Fibroblast of pulmonary artery (primary cell): Measurements from ENCODE around the gene STAT3.

ENCODE experiments used
- DNase-seq: peaks from one replicate; pipeline ENCODE4 v3.0.0-alpha.2; 2010; ENCODE audit warnings: low read depth
- H3K4me3 ChIP-seq: replicated peaks from 2 replicates; pipeline ENCODE4 v1.5.1; 2011; ENCODE audit warnings: low read depth, mild to moderate bottlenecking, control low read depth, low read length, moderate library complexity
- TF ChIP-seq, protein P1 (sequence below): IDR thresholded peaks from 2 replicates; pipeline ENCODE4 v1.5.1; 2011; ENCODE audit warnings: mild to moderate bottlenecking, control low read depth, low read length, inconsistent platforms; ENCODE audit errors: missing control alignments

STAT3 gene

DNA sequence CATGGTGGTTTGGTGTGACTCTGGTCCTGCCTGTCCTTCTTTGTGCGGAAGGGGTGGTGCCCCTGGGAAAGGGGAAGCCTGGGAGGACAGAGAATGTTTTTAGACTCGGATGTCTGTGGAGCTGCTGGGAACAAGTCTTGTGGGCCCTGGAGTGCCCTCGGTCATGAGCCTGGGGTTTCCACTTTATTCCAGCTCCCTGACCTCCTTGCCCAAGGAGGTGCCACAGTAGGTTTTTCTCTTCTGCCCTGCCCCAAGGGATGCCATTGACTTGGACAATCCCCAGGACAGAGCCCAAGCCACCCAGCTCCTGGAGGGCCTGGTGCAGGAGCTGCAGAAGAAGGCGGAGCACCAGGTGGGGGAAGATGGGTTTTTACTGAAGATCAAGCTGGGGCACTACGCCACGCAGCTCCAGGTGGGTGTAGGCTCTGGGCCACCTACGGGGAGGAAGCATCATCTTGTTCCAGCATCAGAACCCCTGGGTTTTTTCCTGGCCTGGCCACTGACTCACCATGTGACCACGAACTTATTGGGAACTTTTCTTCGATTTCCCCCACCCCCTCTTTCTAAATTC, 98.5 kb downstream of the STAT3 start:
- no peak for DNase-seq
- TF ChIP-seq, protein P1, sequence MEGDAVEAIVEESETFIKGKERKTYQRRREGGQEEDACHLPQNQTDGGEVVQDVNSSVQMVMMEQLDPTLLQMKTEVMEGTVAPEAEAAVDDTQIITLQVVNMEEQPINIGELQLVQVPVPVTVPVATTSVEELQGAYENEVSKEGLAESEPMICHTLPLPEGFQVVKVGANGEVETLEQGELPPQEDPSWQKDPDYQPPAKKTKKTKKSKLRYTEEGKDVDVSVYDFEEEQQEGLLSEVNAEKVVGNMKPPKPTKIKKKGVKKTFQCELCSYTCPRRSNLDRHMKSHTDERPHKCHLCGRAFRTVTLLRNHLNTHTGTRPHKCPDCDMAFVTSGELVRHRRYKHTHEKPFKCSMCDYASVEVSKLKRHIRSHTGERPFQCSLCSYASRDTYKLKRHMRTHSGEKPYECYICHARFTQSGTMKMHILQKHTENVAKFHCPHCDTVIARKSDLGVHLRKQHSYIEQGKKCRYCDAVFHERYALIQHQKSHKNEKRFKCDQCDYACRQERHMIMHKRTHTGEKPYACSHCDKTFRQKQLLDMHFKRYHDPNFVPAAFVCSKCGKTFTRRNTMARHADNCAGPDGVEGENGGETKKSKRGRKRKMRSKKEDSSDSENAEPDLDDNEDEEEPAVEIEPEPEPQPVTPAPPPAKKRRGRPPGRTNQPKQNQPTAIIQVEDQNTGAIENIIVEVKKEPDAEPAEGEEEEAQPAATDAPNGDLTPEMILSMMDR: no peak
- no peak overlapping the region for H3K4me3 ChIP-seq

DNA sequence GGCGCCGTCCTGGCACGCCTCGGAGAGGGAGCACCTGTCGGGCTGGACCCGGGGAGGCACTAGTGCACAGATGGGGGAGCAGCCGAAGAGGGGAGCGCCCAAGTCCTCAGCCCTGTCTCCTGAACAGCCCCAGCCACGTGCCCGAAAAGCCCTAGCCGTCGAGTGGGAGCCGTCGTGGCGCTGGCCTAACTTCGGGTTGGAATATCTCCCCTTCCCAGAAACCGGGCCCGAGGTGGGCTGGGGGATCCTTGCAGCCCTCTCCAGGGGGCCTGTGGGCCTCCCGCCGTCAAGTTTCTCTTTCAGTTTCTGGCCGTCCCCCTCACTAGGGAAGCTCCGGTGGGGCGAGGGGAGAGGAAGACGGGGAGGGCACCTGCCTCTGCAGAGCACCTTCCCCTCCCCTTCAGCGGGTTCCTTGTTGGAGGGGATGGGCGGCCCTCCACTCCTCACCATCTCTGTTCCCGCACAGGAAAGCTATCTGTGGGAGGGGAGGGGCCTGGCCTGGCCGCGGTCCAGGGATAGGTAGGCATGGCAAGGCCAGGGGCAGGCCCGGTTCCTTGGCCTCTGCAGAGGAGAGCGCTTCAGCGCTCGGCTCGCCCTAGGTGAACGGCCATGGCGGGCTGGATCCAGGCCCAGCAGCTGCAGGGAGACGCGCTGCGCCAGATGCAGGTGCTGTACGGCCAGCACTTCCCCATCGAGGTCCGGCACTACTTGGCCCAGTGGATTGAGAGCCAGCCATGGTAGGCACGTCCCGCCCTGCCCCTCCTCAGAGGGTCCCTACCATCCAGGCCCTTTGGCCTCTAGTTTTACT, 99.2 kb downstream of the STAT3 start:
- DNase-seq: no peak

DNA sequence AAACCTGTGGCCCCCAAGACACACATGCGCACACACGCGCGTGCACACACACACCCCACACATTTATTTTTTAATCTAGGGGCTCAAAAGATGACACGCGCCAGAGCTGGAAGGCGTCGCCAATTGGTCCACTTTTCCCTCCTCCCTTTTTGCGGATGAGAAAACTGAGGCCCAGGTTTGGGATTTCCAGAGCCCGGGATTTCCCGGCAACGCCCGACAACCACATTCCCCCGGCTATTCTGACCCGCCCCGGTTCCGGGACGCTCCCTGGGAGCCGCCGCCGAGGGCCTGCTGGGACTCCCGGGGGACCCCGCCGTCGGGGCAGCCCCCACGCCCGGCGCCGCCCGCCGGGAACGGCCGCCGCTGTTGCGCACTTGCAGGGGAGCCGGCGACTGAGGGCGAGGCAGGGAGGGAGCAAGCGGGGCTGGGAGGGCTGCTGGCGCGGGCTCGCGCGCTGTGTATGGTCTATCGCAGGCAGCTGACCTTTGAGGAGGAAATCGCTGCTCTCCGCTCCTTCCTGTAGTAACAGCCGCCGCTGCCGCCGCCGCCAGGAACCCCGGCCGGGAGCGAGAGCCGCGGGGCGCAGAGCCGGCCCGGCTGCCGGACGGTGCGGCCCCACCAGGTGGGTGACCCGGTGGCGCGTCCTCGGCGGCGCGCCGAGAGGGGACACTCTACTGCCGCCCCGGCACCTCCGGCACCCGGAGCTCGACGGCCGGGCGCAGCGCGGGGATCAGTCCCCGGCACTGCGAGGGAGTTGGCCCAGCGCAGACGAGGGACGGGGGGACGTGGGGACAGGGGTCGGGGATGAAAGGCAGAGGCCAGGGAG, 100.1 kb downstream of the STAT3 start, which contains the start of gene STAT5A:
Gene STAT5A, plus strand, starts transcription at position 522 of the 826 bp plus-strand sequence. CDS start 914 bp downstream, outside the sequence.
- peak within 1 kb of the TSS; percentile 52 for H3K4me3 ChIP-seq
- TF ChIP-seq, protein P1: no peak
- peak; percentile 90 for DNase-seq

More for the DNA sequence above, 99.2 kb downstream of the STAT3 start:
- peak overlapping the region; percentile 52 for H3K4me3 ChIP-seq
- TF ChIP-seq, protein P1: no peak

DNA sequence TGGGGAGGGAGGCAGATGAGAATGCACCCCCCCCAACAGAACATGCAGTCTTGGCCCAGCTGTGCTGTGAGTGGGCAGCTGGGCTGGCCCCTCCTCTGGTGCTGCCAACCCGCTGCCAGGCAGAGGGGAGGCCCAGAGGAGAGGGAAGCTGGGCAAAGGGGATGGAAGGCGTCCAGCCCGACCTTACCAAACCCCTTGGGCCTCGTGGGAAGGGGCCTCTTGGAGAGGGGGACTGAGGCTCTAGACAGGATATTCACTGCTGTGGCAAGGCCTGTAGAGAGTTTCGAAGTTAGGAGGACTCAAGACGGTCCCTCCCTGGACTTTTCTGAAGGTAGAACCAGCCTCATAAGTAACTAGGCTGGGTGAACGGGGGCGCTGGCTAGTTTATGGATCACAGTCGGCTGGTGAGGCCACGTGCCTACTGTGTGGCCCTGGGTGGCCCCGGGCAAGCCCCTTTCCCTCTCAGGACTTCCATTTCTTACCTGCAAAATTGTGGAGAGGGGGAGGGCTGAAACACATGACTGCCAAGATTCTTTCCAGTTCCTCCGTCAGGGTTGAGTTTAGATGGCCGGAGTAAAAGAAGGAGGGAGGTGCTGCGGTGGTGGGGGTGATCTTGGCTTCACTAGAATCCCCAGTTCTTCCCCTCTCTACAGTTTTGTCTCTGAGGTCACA, 100.8 kb downstream of the STAT3 start:
- H3K4me3 ChIP-seq: peak overlapping the region; percentile 52
- TF ChIP-seq, protein P1: no peak
- DNase-seq: no peak

DNA sequence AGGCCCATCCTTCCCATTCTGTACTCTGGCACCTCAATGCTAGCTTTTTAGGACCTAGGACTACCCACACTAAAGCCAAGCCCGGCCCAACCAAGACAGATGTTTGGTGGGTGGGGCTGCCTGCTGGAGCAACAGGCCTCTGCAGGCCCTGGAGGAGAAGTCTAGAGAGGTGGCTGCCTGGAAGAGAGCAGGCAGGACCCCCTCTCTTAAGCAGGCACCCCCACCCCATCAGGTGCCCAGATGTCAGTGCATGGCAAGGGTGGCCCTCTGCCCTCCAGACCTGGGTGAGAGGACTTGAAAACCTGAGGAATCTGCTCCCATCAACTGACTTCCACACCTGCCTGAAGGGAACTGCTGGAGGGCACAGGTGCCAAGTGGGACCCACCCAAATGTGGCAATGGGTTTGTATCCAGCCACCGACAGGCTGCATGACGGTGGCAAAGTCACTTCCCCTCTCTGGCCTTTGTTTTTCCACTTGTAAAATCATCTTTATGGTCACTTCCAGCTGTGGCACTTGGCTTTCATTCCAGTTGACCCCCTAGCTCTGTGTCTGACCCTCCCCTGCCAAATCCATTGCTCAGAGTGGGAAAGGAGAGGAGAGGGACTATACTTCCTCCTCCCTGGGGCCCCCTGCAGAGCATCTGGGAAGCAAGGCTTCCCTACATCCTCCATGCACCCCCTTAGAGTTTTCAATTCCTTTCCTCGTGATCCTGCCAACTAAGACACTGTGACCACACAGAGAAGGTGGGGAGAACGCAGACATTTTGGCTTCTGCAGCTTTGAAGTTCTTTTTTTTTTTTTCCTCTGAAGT, 101.6 kb downstream of the STAT3 start:
- DNase-seq: no peak
- TF ChIP-seq, protein P1: no peak
- no peak overlapping the region for H3K4me3 ChIP-seq
